Adrenal gland (tissue), 5 donors: ENCODE results near the gene RPS14.

ENCODE experiments used
- CTCF ChIP-seq, 6 experiments: fragments of 450-650 bp in 4 of 6; fragments of 200-600 bp in 2 of 6; sonication (generic) in 1 of 6; IDR thresholded peaks; 1 replicate in 5 of 6; 2 replicates in 1 of 6; pipeline versions ENCODE4 v1.5.1 to v1.8.0; 2016 to 2021; ENCODE audit warnings: antibody characterized with exemption in 6 of 6, mild to moderate bottlenecking in 2 of 6, moderate library complexity in 1 of 6
- POLR2A ChIP-seq, 2 donors: fragments of 450-650 bp; IDR thresholded peaks; one replicate each; pipeline ENCODE4 v1.6.1; 2017; ENCODE audit warnings: antibody characterized with exemption in 2 of 2, mild to moderate bottlenecking in 2 of 2, moderate library complexity in 1 of 2
- donor health status: DM: no; HTN: no; CAD: no.

DNA sequence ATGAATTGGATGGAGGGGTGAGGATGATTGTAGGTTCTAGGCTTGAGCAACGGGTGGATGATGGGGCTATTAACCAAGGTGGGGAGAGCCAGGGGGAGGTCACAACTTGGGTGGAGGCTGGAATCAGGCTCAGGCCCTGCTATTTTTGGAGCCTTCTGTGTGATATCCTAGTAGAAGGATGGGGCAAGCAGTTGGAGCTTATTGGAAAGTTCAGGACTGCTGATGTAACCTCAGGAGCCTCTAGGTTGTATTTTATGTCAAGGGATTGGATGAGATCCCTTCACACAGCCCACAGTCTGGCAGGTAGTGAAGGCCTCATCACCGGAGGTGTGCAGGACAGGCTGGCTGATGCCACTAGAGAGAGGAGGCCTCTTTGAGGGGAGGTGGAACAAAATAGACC is 11.2 kb upstream of the RPS14 start:
- TF ChIP-seq CTCF (IDR thresholded peaks at IDR 0.05) (no peak), POLR2A (IDR thresholded peaks at IDR 0.05) (no peak)
